ENCODE results near the gene MAP9.

Gene MAP9

DNA sequence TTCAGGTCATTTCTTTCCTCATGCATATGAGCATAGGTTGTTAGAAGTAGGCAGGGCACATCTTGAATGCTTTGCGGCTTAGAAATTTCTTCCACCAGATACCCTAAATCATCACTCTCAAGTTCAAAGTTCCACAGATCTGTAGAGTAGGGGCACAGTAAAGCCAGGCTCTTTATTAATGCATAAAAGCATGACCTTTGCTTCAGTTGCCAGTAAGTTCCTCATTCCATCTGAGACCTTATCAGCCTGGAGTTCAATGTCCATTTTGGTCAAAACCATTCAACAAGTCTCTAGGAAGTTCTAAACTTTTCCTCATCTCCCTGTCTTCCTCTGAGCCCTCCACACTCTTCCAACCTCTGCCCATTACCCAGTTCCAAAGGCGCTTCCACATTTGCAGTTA, 77.7 kb downstream of the MAP9 start:
- CTCF ChIA-PET = no interaction called here
- H3K9me3 ChIP-seq (ENCODE audit: control extremely low read depth in 1 of 5, control insufficient read depth in 4 of 5, insufficient read depth in 2 of 5, low read depth in 1 of 5, low read length in 4 of 5) = peaks cover 0 to 7% (median 6%) of the 10 kb centered on the region in 5 experiments
- 100% methylated on average over 1 of the region's 2 CpGs for WGBS (ENCODE audit: insufficient coverage)
- no peaks in the 10 kb centered on the region for H3K4me1 ChIP-seq (ENCODE audit: control extremely low read depth in 1 of 4, control insufficient read depth in 4 of 4, insufficient read depth in 4 of 4, low read length in 3 of 4)
- no peak overlapping the region for H3K27ac ChIP-seq (ENCODE audit: insufficient read depth in 1 of 2, low read depth in 1 of 2, low read length in 2 of 2, poor library complexity in 1 of 2, severe bottlenecking in 2 of 2)
- H3K4me3 ChIP-seq (ENCODE audit: control insufficient read depth in 1 of 7, extremely low read depth in 1 of 7, insufficient read depth in 4 of 7, low read depth in 2 of 7, low read length in 6 of 7) = no peak overlapping the region
- no peaks in the 10 kb centered on the region for H3K36me3 ChIP-seq (ENCODE audit: control insufficient read depth in 4 of 4, insufficient read depth in 4 of 4, low read length in 3 of 4)
- POLR2A ChIA-PET = no interaction called here
- no peak for DNase-seq
- H3K27me3 ChIP-seq (replicated peaks in 2 of 5; ENCODE audit: control insufficient read depth in 4 of 5, insufficient read depth in 5 of 5, low read length in 4 of 5) = no peaks in the 10 kb centered on the region
